ENCODE results near the gene TBC1D2B. TPM values are rescaled to one million over a fixed set of nuclear protein-coding genes. Genes with fewer than 3 reads are reported as not detected.
"Not testable (repeated sequence)": the region's sequence is repeated elsewhere in the genome, so short reads cannot be mapped to it uniquely, and the experiment has no call there.

Gene TBC1D2B
- total RNA-seq, 2 donors from 2014 or later = 54.0 to 58.5 TPM

- not testable (repeated sequence) for H3K27ac ChIP-seq; DNase-seq (ENCODE audit: low spot score); ATAC-seq (ENCODE audit: insufficient number of reproducible peaks, low FRiP score, low read depth); H3K9me3 ChIP-seq; H3K27me3 ChIP-seq (replicated peaks; ENCODE audit: insufficient read depth); H3K4me1 ChIP-seq (ENCODE audit: control insufficient read depth in 1 of 2, low read depth in 2 of 2); H3K36me3 ChIP-seq; H3K4me3 ChIP-seq
Observed at GRCh38 chr15:77970813-77971360, 106.6 kb downstream of the TBC1D2B start.

GRCh38 chr15:77969055-77969454 lies 108.5 kb downstream of the TBC1D2B start:
- Histone ChIP-seq H3K27ac (no peak overlapping the region), H3K4me3 (no peak overlapping the region), H3K27me3 (replicated peaks; ENCODE audit: insufficient read depth) (no peaks in the 10 kb centered on the region), H3K36me3 (no peaks in the 10 kb centered on the region), H3K9me3 (no peaks in the 10 kb centered on the region), H3K4me1 (ENCODE audit: control insufficient read depth in 1 of 2, low read depth in 2 of 2) (peaks cover 0 to 5% of the 10 kb centered on the region in 2 donors)
- no peak for DNase-seq (ENCODE audit: low spot score)
- no peak for TF ChIP-seq CTCF (IDR thresholded peaks at IDR 0.05)
- no peak for ATAC-seq (ENCODE audit: insufficient number of reproducible peaks, low FRiP score, low read depth)

GRCh38 chr15:77967798-77968197 lies 109.7 kb downstream of the TBC1D2B start:
- no peak overlapping the region for H3K4me3 ChIP-seq
- no peak overlapping the region for H3K27ac ChIP-seq
- no peak for TF ChIP-seq CTCF (IDR thresholded peaks at IDR 0.05)
- no peaks in the 10 kb centered on the region for H3K36me3 ChIP-seq
- H3K4me1 ChIP-seq (ENCODE audit: control insufficient read depth in 1 of 2, low read depth in 2 of 2) = no peaks in the 10 kb centered on the region
- H3K27me3 ChIP-seq (replicated peaks; ENCODE audit: insufficient read depth) = no peaks in the 10 kb centered on the region
- ATAC-seq (ENCODE audit: insufficient number of reproducible peaks, low FRiP score, low read depth) (no peak), DNase-seq (ENCODE audit: low spot score) (no peak)
- H3K9me3 ChIP-seq = no peaks in the 10 kb centered on the region

- not testable (repeated sequence) for H3K27ac ChIP-seq; H3K27me3 ChIP-seq (replicated peaks; ENCODE audit: insufficient read depth); H3K36me3 ChIP-seq; DNase-seq (ENCODE audit: low spot score); H3K4me3 ChIP-seq; ATAC-seq (ENCODE audit: insufficient number of reproducible peaks, low FRiP score, low read depth); H3K4me1 ChIP-seq (ENCODE audit: control insufficient read depth in 1 of 2, low read depth in 2 of 2); H3K9me3 ChIP-seq
Observed at GRCh38 chr15:77967235-77967615, 110.3 kb downstream of the TBC1D2B start.

GRCh38 chr15:77966540-77967234 lies 110.8 kb downstream of the TBC1D2B start:
- Histone ChIP-seq H3K27me3 (replicated peaks; ENCODE audit: insufficient read depth) (no peaks in the 10 kb centered on the region), H3K36me3 (no peaks in the 10 kb centered on the region), H3K27ac (no peak overlapping the region), H3K4me3 (no peak overlapping the region), H3K4me1 (ENCODE audit: control insufficient read depth in 1 of 2, low read depth in 2 of 2) (no peaks in the 10 kb centered on the region), H3K9me3 (no peaks in the 10 kb centered on the region)
- ATAC-seq (ENCODE audit: insufficient number of reproducible peaks, low FRiP score, low read depth) = no peak
- no peak for DNase-seq (ENCODE audit: low spot score)
- TF ChIP-seq CTCF (IDR thresholded peaks at IDR 0.05) = peak; percentile 85

- ATAC-seq (ENCODE audit: insufficient number of reproducible peaks, low FRiP score, low read depth) = no peak
- DNase-seq (ENCODE audit: low spot score) = no peak
- Histone ChIP-seq H3K27me3 (replicated peaks; ENCODE audit: insufficient read depth) (no peaks in the 10 kb centered on the region), H3K4me1 (ENCODE audit: control insufficient read depth in 1 of 2, low read depth in 2 of 2) (no peaks in the 10 kb centered on the region), H3K9me3 (no peaks in the 10 kb centered on the region), H3K27ac (no peak overlapping the region), H3K36me3 (no peaks in the 10 kb centered on the region), H3K4me3 (no peak overlapping the region)
- TF ChIP-seq CTCF (IDR thresholded peaks at IDR 0.05) = no peak
Observed at GRCh38 chr15:77964193-77964592, 113.3 kb downstream of the TBC1D2B start.
